GM15510 (cell line): ENCODE data around the gene UCP2.

Experiments
- POLR2A ChIP-seq: IDR thresholded peaks from 3 replicates; pipeline ENCODE4 v1.6.1; 2011; ENCODE audit warnings: borderline replicate concordance; ENCODE audit not compliant: insufficient read length; ENCODE audit errors: extremely low read depth

The UCP2 gene

DNA sequence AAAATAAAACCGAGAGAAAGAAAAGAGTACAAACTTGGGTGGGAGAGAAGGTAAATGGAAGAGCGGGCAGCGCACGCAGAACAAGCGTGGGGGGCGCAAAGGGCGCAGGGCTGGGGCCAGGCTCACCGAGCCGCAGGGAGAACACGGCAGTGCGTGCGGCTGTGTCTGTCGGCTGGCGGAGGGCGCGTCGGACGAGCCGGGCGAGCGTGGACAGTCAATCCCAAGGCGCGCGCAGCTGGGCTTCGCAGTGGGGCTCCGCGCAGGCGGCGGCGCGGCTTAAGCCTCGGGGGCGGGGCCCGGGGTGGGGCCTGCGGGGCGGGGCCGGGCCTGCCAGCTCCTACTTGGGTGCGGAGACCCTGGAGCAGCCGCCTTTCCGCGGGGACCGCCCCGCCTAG is at the start of gene UCP2:
UCP2 (minus strand) TSS at position 249 of the 395 bp plus-strand sequence. CDS start 4,465 bp downstream, outside the sequence.
- TF ChIP-seq POLR2A: peak; percentile 92

GRCh38 chr11:74030723-74031676 is 48.4 kb upstream of the UCP2 start:
- TF ChIP-seq POLR2A: no peak

DNA sequence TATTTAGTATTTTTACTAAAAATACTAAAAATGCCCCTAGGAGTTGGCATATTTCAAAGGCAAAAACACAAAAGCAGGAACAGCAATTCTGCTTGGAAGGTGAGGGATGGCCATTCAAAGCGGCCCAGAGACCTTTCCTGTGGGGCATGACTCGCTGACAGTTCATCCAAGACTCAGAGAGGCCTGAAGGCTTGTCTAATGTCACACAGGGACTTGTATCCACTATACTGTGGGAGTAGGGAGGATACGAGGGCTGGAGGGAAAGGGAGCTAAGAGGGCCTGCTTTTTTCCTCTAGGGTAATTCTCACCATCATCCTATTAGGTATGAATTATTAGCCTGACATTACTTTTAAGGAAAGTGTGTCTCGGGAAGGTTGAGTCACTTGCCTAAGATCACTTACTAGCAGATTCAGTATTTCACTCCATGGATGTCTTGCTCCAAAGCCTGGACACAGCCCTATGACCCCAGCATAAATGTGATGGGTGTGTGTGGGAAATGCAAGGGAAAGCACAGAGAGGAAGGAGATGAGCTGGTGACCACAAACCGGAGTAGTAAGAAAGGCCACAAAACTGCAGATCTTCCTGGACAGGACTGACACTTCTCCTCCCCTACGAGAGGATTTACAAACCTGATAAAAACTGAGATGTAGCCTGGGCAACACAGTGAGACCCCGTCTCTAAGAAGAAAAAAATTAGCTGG is 43.0 kb upstream of the UCP2 start:
- TF ChIP-seq POLR2A: no peak

DNA sequence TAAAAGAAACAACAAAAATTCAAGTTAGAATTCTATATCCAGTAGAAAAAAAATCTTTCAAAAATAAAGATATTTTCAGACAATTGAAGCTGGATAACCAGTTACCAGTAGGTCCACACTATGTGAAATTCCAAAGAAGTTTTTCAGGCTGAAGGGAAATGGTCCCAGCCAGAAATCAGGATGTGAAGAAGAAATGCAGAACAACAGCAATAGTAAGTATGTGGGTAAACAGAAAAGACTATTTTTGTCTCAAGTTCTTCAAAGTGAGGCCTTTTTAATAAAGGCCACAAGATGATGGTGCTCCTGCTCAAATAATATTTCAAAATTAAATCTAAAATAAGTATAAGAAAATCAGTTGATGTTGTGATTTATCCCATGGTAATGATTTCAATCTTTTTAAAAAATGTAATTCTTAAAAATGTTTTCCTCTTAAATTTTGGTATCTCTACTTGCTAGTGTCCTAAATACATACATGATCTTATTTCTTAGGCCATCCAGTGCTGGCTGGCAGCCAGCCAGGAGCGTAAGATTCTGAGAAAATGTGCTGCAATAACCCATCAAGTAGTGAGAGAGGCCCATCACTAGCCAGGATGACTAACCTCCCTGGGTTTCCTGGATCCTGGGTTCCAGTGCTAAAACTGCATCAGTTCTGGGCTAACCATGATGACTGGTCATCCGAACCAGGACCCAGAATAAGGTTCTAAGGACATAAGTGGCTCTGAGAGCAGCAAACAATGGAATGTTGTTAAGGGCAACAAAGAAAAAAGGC is 41.8 kb upstream of the UCP2 start:
- TF ChIP-seq POLR2A: no peak

GRCh38 chr11:74023276-74023675 is 40.6 kb upstream of the UCP2 start:
- no peak for TF ChIP-seq POLR2A

DNA sequence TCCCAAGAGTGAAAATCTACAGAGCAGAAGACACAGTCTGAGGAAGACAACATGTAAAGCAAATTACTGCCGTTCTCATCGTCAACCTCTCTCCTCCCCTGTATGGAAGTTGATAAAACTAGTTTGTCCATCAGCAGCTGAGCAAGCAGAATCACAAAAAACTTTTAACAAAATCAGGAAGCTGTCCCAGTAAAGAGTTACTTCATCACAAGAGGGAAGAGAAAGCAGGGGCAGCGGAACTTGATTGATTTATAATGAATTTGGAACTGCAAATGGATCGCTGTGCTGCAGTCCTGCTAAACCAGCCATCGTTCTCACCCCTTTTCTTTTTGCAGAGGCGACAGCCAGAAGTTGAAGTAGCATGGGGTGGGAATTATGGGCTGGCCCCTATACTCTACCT is 39.9 kb upstream of the UCP2 start:
- no peak for TF ChIP-seq POLR2A

DNA sequence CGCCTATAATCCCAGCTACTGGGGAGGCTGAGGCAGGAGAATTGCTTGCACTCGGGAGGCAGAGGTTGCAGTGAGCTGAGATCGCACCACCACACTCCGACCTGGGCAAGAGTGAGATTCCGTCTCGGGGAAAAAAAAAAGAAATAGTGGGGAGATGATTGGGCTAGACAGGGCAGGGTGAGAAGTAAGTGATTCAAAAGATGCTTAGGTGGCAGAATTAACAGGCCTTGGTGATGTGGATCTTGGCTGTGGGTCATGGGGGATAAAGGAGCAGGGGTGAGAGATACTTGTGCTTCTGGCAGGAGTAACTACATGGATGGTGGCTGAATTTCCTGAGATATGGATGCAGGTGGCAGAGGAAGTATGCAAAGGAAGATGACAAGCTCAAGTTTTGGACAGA is 39.4 kb upstream of the UCP2 start:
- TF ChIP-seq POLR2A: no peak

DNA sequence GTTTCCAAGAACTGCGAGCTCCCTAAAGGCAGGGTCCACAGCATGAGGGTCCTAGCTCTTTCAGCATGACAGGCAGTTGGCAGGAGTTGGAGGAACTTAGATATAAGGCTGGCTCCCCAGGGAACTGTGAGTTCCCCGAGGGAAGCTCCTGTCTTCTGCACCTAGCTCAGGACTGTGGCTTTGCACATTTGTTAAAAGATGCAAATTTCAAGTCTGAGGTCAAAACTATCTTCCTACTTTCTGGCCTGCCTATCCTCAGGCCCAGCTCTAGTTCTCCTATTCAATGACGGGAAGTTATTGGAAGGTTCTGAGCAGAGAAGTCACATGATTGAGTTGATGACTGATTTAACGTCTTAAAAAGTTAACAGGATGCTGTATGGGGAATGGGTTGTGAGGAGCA is 37.9 kb upstream of the UCP2 start:
- TF ChIP-seq POLR2A: no peak

DNA sequence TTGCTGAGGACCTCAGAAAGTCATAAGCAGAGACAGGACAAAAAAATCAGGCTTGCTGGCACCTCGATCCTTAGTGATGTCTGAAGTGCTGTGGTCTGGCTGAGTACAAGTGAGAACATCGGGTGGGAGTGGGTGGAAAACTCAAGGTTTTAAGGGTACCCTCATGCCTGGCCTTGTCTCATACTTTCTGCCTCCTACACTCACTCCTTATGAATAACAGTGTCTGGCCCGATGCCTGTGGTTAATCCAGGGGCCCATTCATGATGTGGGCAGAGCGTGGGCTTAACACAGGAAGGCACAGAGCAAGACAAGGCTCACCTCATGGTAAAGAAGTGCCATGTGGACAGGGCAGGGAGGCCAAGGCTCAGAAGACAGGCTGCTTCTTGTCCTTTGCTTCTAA is 37.2 kb upstream of the UCP2 start:
- TF ChIP-seq POLR2A: no peak

DNA sequence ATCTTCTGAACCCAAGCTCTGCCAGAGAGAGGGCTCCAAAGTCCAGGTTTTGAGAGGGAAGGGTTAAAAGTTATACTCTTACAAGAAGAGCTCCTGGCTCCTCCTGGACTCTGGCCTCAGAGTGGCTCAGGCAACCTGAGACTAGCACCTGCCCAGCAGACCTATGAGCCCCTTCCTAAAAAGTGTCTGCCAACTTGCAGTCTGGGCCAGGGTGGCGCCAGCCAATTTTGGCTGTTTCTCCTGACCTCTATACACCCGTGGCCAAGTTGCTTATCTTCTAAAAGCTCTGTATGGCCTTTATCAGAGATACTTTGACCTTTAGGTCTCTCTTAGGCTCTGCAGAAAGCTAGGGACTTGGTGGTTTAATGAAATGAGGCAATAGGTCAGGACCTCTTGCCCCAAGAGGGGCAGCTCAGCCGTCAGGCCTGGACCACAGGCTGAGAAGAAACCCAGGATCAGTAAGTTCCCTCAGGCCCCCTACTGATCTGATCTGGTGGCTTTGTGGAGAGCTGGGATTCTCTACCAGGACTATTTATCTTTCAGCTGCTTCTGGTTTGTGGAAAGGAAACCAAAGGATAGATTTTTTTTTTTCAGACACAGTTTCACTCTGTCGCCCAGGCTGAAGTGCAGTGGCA is 36.6 kb upstream of the UCP2 start:
- TF ChIP-seq POLR2A: no peak

DNA sequence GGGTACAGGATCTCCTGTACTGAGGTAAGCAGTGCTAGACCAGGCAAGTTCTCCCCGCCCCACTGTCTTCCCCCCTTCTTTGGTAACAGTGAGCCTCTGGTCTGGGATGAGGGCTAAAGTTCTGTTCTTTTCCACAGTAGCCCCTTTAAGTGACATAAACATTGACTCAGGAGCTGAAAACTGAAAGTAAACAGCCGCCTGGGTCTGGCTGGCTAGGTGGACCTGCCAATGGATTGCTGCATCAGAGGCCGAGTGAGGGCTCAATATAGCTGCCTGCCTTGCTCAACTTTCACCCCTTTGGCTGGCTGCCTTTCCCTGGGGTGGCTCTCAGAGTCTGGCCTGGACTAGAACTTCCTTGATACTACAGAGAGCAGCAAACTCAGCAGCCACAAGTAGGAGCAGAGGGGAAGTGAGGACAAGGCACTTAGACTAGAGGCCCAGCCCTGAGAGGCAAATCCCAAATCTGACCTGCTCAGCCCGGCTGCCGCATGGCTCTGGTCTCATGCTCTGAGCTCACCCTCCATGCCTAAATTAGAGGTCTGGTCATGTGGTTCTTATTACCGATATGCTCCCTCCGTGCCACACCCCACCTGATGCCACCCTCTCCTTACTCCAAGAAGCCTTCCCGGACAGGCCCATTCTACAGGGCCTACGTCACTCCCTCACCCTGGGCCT is 35.8 kb upstream of the UCP2 start:
- no peak for TF ChIP-seq POLR2A

GRCh38 chr11:74017631-74018030 is 35.0 kb upstream of the UCP2 start:
- TF ChIP-seq POLR2A: no peak

DNA sequence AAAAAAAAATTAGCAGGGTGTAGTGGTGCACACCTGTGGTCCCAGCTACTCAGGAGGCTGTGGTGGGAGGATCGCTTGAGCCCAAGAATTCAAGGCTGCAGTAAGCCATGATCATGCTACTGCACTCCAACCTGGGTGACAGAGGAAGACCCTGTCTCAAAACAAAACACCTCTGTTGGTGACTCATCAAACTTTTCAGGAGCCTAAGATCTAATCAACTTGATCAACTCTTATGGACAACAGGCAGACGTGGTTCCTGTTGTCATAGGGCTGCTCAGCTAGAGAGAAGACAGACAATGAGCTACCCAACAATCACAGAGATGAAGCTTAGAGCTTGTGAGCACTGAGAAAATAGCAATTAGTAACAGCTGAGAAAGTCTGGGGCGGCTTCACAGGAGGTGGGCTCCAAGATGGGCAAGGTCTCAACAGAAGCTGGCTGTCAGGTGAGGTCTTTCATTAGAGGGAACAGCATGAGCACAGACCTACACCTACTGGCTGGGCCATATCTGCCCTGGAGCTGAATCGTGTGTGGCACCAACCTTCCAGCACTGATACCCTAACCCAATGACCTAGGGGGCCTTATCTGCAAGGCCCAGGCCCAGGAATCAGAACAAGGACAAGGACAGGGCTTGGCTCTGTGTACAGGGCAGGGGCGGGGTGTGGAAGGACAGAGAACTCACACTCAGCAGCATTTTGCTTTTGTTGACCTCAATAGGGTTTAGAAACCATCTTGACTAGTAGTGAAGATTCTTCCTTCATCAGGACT is 33.5 kb upstream of the UCP2 start:
- TF ChIP-seq POLR2A: no peak
